Trophoblast cell (in vitro differentiated cells and primary cell): ENCODE measurements around the gene PDCD7.

Experiments
- DNase-seq, 2 donors: peaks; one replicate each; pipeline ENCODE4 v3.0.0-alpha.2; 2016
- H2AFZ ChIP-seq: 2 replicates; pipeline ENCODE4 v1.6.1; 2013; ENCODE audit warnings: low read length, moderate library complexity, mild to moderate bottlenecking; ENCODE audit not compliant: insufficient read depth, poor library complexity
- H2AK5ac ChIP-seq: 2 replicates; pipeline ENCODE4 v1.6.1; 2013; ENCODE audit warnings: mild to moderate bottlenecking, low read length
- H2BK120ac ChIP-seq: 2 replicates; pipeline ENCODE4 v1.6.1; 2013; ENCODE audit warnings: low read length, mild to moderate bottlenecking, moderate library complexity; ENCODE audit not compliant: insufficient read depth, poor library complexity
- H2BK12ac ChIP-seq: 2 replicates; pipeline ENCODE4 v1.6.1; 2013; ENCODE audit warnings: mild to moderate bottlenecking, low read length, moderate library complexity
- H2BK5ac ChIP-seq: 2 replicates; pipeline ENCODE4 v1.6.1; 2013; ENCODE audit warnings: low read length, low read depth, moderate library complexity, mild to moderate bottlenecking; ENCODE audit not compliant: poor library complexity
- H3K14ac ChIP-seq: 2 replicates; pipeline ENCODE4 v1.6.1; 2013; ENCODE audit warnings: mild to moderate bottlenecking, low read length
- H3K18ac ChIP-seq: 2 replicates; pipeline ENCODE4 v1.6.1; 2013; ENCODE audit warnings: mild to moderate bottlenecking, low read length
- H3K23ac ChIP-seq: 2 replicates; pipeline ENCODE4 v1.6.1; 2013; ENCODE audit warnings: low read length
- H3K27ac ChIP-seq: 2 replicates; pipeline ENCODE4 v1.5.1; 2013; ENCODE audit warnings: low read depth, mild to moderate bottlenecking, inconsistent platforms, low read length, moderate library complexity
- H3K27me3 ChIP-seq: 2 replicates; pipeline ENCODE4 v1.6.1; 2013; ENCODE audit warnings: inconsistent platforms, mild to moderate bottlenecking, low read length, moderate library complexity; ENCODE audit not compliant: insufficient read depth
- H3K36me3 ChIP-seq, 2 experiments: 1 replicate in 1 of 2; 2 replicates in 1 of 2; pipeline ENCODE4 v1.6.1; 2013; ENCODE audit warnings: low read length in 2 of 2, mild to moderate bottlenecking in 2 of 2, moderate library complexity in 1 of 2; ENCODE audit not compliant: insufficient read depth in 2 of 2, control insufficient read depth in 1 of 2
- H3K4ac ChIP-seq: 2 replicates; pipeline ENCODE4 v1.6.1; 2013; ENCODE audit warnings: low read depth, mild to moderate bottlenecking, low read length, moderate library complexity
- H3K4me1 ChIP-seq, 2 experiments: 1 replicate in 1 of 2; 2 replicates in 1 of 2; pipeline ENCODE4 v1.6.1; 2013; ENCODE audit warnings: low read length in 2 of 2, mild to moderate bottlenecking in 2 of 2, moderate library complexity in 1 of 2; ENCODE audit not compliant: insufficient read depth in 2 of 2, control insufficient read depth in 1 of 2
- H3K4me2 ChIP-seq: 2 replicates; pipeline ENCODE4 v1.6.1; 2013; ENCODE audit warnings: inconsistent platforms, mild to moderate bottlenecking, low read length, moderate library complexity
- H3K4me3 ChIP-seq: 2 replicates; pipeline ENCODE4 v1.5.1; 2013; ENCODE audit warnings: mild to moderate bottlenecking, low read depth, low read length, inconsistent platforms
- H3K79me1 ChIP-seq: one replicate; pipeline ENCODE4 v1.6.1; 2013; ENCODE audit warnings: low read length
- H3K79me2 ChIP-seq: 2 replicates; pipeline ENCODE4 v1.6.1; 2013; ENCODE audit warnings: low read length, mild to moderate bottlenecking; ENCODE audit not compliant: control insufficient read depth, insufficient read depth, poor library complexity
- H3K9ac ChIP-seq: 2 replicates; pipeline ENCODE4 v1.6.1; 2013; ENCODE audit warnings: mild to moderate bottlenecking, low read length
- H3K9me3 ChIP-seq: 2 replicates; pipeline ENCODE4 v1.6.1; 2013; ENCODE audit warnings: low read depth, mild to moderate bottlenecking, control low read depth, inconsistent platforms, low read length; ENCODE audit not compliant: insufficient read depth
- H4K12ac ChIP-seq: 2 replicates; pipeline ENCODE4 v1.6.1; 2013; ENCODE audit warnings: low read depth, mild to moderate bottlenecking, low read length, moderate library complexity
- H4K8ac ChIP-seq: 2 replicates; pipeline ENCODE4 v1.6.1; 2013; ENCODE audit warnings: low read depth, mild to moderate bottlenecking, low read length, moderate library complexity
- H4K91ac ChIP-seq: one replicate; pipeline ENCODE4 v1.6.1; 2013; ENCODE audit warnings: low read depth, mild to moderate bottlenecking, low read length, moderate library complexity
- WGBS: extraction: QIAGEN DNeasy Blood & Tissue Kit; methylation state at CpG from one replicate; pipeline ENCODE4 v1.1.7; 2013; ENCODE audit warnings: missing lambda C conversion rate; ENCODE audit not compliant: insufficient read length, insufficient coverage; ENCODE audit errors: extremely low coverage; 5-methylcytosine and 5-hydroxymethylcytosine counted together

Gene PDCD7

GRCh38 chr15:65115086-65115485, 18.5 kb downstream of the PDCD7 start, which contains the start of gene UBAP1L:
TSS of gene UBAP1L (minus strand) at chr15:65115200. CDS start at chr15:65106215, 8,985 bp downstream.
- Histone ChIP-seq H3K36me3 (peaks cover 13 to 21% of the 10 kb centered on the region in 2 experiments), H3K18ac (no peak within 1 kb of the TSS), H4K12ac (no peak within 1 kb of the TSS), H3K79me1 (no peaks in the 10 kb centered on the region), H3K4me3 (no peak within 1 kb of the TSS), H3K14ac (no peak within 1 kb of the TSS), H2AK5ac (no peak within 1 kb of the TSS), H3K4me1 (no peaks in the 10 kb centered on the region), H4K8ac (no peak within 1 kb of the TSS), H3K4ac (no peak within 1 kb of the TSS), H2BK5ac (no peak within 1 kb of the TSS), H3K9ac (no peak within 1 kb of the TSS), H3K79me2 (no peaks in the 10 kb centered on the region), H3K27me3 (no peaks in the 10 kb centered on the region), H2BK120ac (no peak within 1 kb of the TSS), H2AFZ (no peak within 1 kb of the TSS), H3K27ac (no peak within 1 kb of the TSS), H4K91ac (no peak within 1 kb of the TSS), H3K9me3 (no peaks in the 10 kb centered on the region), H3K4me2 (no peak within 1 kb of the TSS), H2BK12ac (no peak within 1 kb of the TSS), H3K23ac (no peak within 1 kb of the TSS)
- WGBS = no CpG with 5 or more reads among the region's 2 CpGs
- no peak for DNase-seq

DNA sequence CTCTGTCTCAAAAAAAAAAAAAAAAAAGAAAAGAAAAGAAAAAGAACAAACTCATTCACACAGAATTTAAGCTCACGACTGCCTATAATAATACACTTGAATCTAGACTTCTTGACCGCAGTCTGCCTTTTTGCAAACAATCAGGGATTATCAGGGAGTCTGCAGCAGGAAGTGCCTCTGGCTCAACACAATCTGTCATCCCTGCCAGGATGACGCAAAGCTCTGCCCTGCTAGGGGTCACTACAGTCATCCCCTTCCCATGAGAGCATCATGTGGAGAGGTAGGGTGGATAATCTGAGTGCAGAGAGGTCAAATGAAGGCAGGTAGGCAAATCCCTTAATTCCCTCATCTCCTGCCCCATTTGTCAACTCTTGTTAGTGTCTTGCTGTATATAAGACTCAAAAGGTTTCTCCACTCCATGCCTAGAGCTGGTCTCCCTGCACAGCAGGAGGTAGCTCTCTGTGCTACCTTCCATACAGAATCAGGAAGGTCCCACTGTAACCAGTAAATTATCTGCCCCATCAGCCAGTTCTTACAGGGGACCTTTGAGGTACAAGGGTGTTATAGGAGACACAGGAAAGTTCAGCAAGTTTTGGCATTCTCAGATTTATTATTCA, 22.8 kb downstream of the PDCD7 start:
- Histone ChIP-seq H2AFZ (no peak overlapping the region), H3K9me3 (no peaks in the 10 kb centered on the region), H2AK5ac (no peak overlapping the region), H4K91ac (no peak overlapping the region), H3K4me1 (no peaks in the 10 kb centered on the region), H3K27ac (no peak overlapping the region), H4K8ac (no peak overlapping the region), H3K14ac (no peak overlapping the region), H2BK5ac (no peak overlapping the region), H3K4ac (no peak overlapping the region), H4K12ac (no peak overlapping the region), H3K79me1 (no peaks in the 10 kb centered on the region), H3K79me2 (no peaks in the 10 kb centered on the region), H3K4me2 (no peak overlapping the region), H3K23ac (no peak overlapping the region), H3K18ac (no peak overlapping the region), H3K36me3 (peaks cover 5 to 8% of the 10 kb centered on the region in 2 experiments), H3K9ac (no peak overlapping the region), H3K27me3 (no peaks in the 10 kb centered on the region), H2BK120ac (no peak overlapping the region), H2BK12ac (no peak overlapping the region), H3K4me3 (no peak overlapping the region)
- no CpG with 5 or more reads among the region's 3 CpGs for WGBS
- DNase-seq = no peak

- H3K23ac ChIP-seq = no peak overlapping the region
- no peak overlapping the region for H4K12ac ChIP-seq
- no peak overlapping the region for H3K14ac ChIP-seq
- no peak overlapping the region for H3K18ac ChIP-seq
- H3K27me3 ChIP-seq = peaks cover 4% of the 10 kb centered on the region
- H3K27ac ChIP-seq = no peak overlapping the region
- H3K4me1 ChIP-seq = peaks cover 3 to 5% of the 10 kb centered on the region in 2 experiments
- H3K9ac ChIP-seq = no peak overlapping the region
- H2BK5ac ChIP-seq = no peak overlapping the region
- H2AFZ ChIP-seq = no peak overlapping the region
- no peaks in the 10 kb centered on the region for H3K9me3 ChIP-seq
- peaks cover 0 to 3% of the 10 kb centered on the region in 2 experiments for H3K36me3 ChIP-seq
- H3K4me2 ChIP-seq = no peak overlapping the region
- no peak overlapping the region for H2BK12ac ChIP-seq
- WGBS = no CpG with 5 or more reads among the region's 6 CpGs
- H2AK5ac ChIP-seq = no peak overlapping the region
- H4K91ac ChIP-seq = no peak overlapping the region
- DNase-seq = no peak
- no peak overlapping the region for H4K8ac ChIP-seq
- H2BK120ac ChIP-seq = no peak overlapping the region
- no peak overlapping the region for H3K4ac ChIP-seq
- no peaks in the 10 kb centered on the region for H3K79me1 ChIP-seq
- no peaks in the 10 kb centered on the region for H3K79me2 ChIP-seq
- H3K4me3 ChIP-seq = no peak overlapping the region
These were observed 27.5 kb downstream of the PDCD7 start for GRCh38 chr15:65106011-65106590.

DNA sequence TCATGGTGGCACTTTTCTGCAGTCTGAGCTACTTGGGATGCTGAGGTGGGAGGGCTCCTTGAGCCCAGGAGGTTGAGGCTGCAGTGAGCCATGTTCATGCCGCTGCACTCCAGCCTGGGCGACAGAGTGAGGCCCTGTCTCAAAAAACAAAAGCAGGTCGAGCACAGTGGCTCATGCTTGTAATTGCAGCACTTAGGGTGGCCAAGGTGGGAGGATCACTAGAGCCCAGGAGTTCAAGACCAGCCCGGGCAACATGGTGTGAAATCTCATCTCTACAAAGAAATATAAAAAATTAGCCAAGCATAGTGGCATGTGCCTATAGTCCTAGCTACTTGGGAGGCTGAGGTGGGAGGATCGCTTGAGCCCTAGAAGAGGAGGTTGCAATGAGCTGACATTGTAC, 28.6 kb downstream of the PDCD7 start:
- H3K4me2 ChIP-seq = no peak overlapping the region
- no peak overlapping the region for H3K4ac ChIP-seq
- no peak overlapping the region for H2BK12ac ChIP-seq
- DNase-seq = no peak
- H4K8ac ChIP-seq = no peak overlapping the region
- H3K36me3 ChIP-seq = peaks cover 0 to 6% of the 10 kb centered on the region in 2 experiments
- no peaks in the 10 kb centered on the region for H3K79me1 ChIP-seq
- H3K9ac ChIP-seq = no peak overlapping the region
- no peak overlapping the region for H2AFZ ChIP-seq
- no peak overlapping the region for H3K23ac ChIP-seq
- no CpG with 5 or more reads among the region's 5 CpGs for WGBS
- no peak overlapping the region for H2BK5ac ChIP-seq
- no peak overlapping the region for H3K27ac ChIP-seq
- no peak overlapping the region for H4K12ac ChIP-seq
- H3K27me3 ChIP-seq = peaks cover 4% of the 10 kb centered on the region
- H3K4me3 ChIP-seq = no peak overlapping the region
- H3K14ac ChIP-seq = no peak overlapping the region
- peaks cover 3 to 5% of the 10 kb centered on the region in 2 experiments for H3K4me1 ChIP-seq
- no peaks in the 10 kb centered on the region for H3K9me3 ChIP-seq
- H2AK5ac ChIP-seq = no peak overlapping the region
- no peaks in the 10 kb centered on the region for H3K79me2 ChIP-seq
- no peak overlapping the region for H2BK120ac ChIP-seq
- no peak overlapping the region for H4K91ac ChIP-seq
- H3K18ac ChIP-seq = no peak overlapping the region
